GM23338 (cell line): ENCODE measurements around the gene CCDC61. TPM values are rescaled to one million over a fixed set of nuclear protein-coding genes. Genes with fewer than 3 reads are reported as not detected.

Experiments
- ATAC-seq: fragments of 200-7000 bp; cut with Tn5 transposase; 3 replicates; pipeline ENCODE4 v1.9.1; 2020
- DNase-seq: peaks from one replicate; pipeline ENCODE4 v3.0.0-alpha.2; 2015; ENCODE audit warnings: low spot score
- H2AFZ ChIP-seq: fragments of 200-600 bp; sonication (generic); 2 replicates; pipeline ENCODE4 v1.8.0; 2016; ENCODE audit warnings: antibody characterized with exemption, mild to moderate bottlenecking, moderate library complexity
- H3F3A ChIP-seq: fragments of 200-600 bp; sonication (generic); replicated peaks from 2 replicates; pipeline ENCODE4 v1.8.0; 2017; ENCODE audit warnings: antibody characterized with exemption, mixed run types, low read depth
- H3K27ac ChIP-seq: fragments of 200-600 bp; sonication (generic); 2 replicates; pipeline ENCODE4 v1.6.1; 2016; ENCODE audit warnings: low read depth
- H3K27me3 ChIP-seq: fragments of 200-600 bp; sonication (generic); 2 replicates; pipeline ENCODE4 v1.8.0; 2016; ENCODE audit warnings: mild to moderate bottlenecking, mixed run types, moderate library complexity; ENCODE audit not compliant: insufficient read depth
- H3K36me3 ChIP-seq: fragments of 200-600 bp; sonication (generic); 2 replicates; pipeline ENCODE4 v1.8.0; 2016; ENCODE audit warnings: mild to moderate bottlenecking; ENCODE audit not compliant: insufficient read depth
- H3K4me1 ChIP-seq: fragments of 200-600 bp; sonication (generic); 2 replicates; pipeline ENCODE4 v1.8.0; 2016; ENCODE audit warnings: mild to moderate bottlenecking, moderate library complexity; ENCODE audit not compliant: insufficient read depth
- H3K4me2 ChIP-seq: fragments of 200-600 bp; sonication (generic); 2 replicates; pipeline ENCODE4 v1.7.1; 2017; ENCODE audit warnings: mixed run types
- H3K4me3 ChIP-seq: fragments of 200-600 bp; sonication (generic); 2 replicates; pipeline ENCODE4 v1.6.1; 2016; ENCODE audit warnings: mixed run types
- H3K79me2 ChIP-seq: fragments of 200-600 bp; sonication (generic); replicated peaks from 2 replicates; pipeline ENCODE4 v1.8.0; 2017; ENCODE audit warnings: mild to moderate bottlenecking; ENCODE audit not compliant: insufficient read depth
- H3K9me2 ChIP-seq: fragments of 200-600 bp; sonication (generic); 2 replicates; pipeline ENCODE4 v1.8.0; 2017; ENCODE audit not compliant: insufficient read depth
- H4K20me1 ChIP-seq: fragments of 200-600 bp; sonication (generic); replicated peaks from 2 replicates; pipeline ENCODE4 v1.8.0; 2017; ENCODE audit warnings: mild to moderate bottlenecking; ENCODE audit not compliant: insufficient read depth
- H3K27ac Mint-ChIP-seq: 2 replicates; pipeline ENCODE4 v1.8.0; 2020; ENCODE audit warnings: inconsistent platforms, mild to moderate bottlenecking, moderate library complexity, mixed read lengths
- H3K27me3 Mint-ChIP-seq: 3 replicates; pipeline ENCODE4 v1.8.0; 2022; ENCODE audit warnings: low read depth, mild to moderate bottlenecking, moderate library complexity, mixed read lengths, inconsistent platforms; ENCODE audit not compliant: insufficient read depth, poor library complexity
- H3K36me3 Mint-ChIP-seq: 3 replicates; pipeline ENCODE4 v1.8.0; 2021; ENCODE audit warnings: low read depth, mild to moderate bottlenecking, inconsistent platforms, moderate library complexity, mixed read lengths
- H3K4me1 Mint-ChIP-seq: 3 replicates; pipeline ENCODE4 v1.8.0; 2020; ENCODE audit warnings: mild to moderate bottlenecking, inconsistent platforms, mixed read lengths
- H3K4me3 Mint-ChIP-seq: 3 replicates; pipeline ENCODE4 v1.8.0; 2021; ENCODE audit warnings: moderate library complexity, mild to moderate bottlenecking, inconsistent platforms, mixed read lengths
- H3K9me3 Mint-ChIP-seq: 3 replicates; pipeline ENCODE4 v1.8.0; 2020; ENCODE audit warnings: moderate library complexity, mild to moderate bottlenecking, inconsistent platforms, mixed read lengths
- CTCF ChIP-seq, 2 experiments: fragments of 200-600 bp in 1 of 2; sonication (generic) in 1 of 2; conservative IDR thresholded peaks; 2 replicates each; pipeline versions ENCODE4 v1.5.1 to v1.6.1; 2016 to 2017; ENCODE audit warnings: antibody characterized with exemption in 2 of 2, low read depth in 2 of 2, mild to moderate bottlenecking in 2 of 2, moderate library complexity in 1 of 2
- ETS1 ChIP-seq: IDR thresholded peaks from 2 replicates; pipeline ENCODE4 v1.6.1; 2016; ENCODE audit warnings: antibody characterized with exemption
- EZH2 ChIP-seq: fragments of 200-600 bp; sonication (generic); IDR thresholded peaks from one replicate; pipeline ENCODE4 v1.8.0; 2017; ENCODE audit warnings: antibody characterized with exemption, mild to moderate bottlenecking, low read depth; ENCODE audit not compliant: unreplicated experiment
- EZH2phosphoT487 ChIP-seq: fragments of 200-600 bp; sonication (generic); IDR thresholded peaks from one replicate; pipeline ENCODE4 v1.8.1; 2018; ENCODE audit warnings: antibody characterized with exemption; ENCODE audit not compliant: unreplicated experiment
- JUNB ChIP-seq: IDR thresholded peaks from one replicate; pipeline ENCODE4 v1.6.1; 2016; ENCODE audit warnings: antibody characterized with exemption; ENCODE audit not compliant: unreplicated experiment
- POLR2AphosphoS5 ChIP-seq: IDR thresholded peaks from 2 replicates; pipeline ENCODE4 v1.6.1; 2016; ENCODE audit warnings: antibody characterized with exemption, low read depth
- REST ChIP-seq: IDR thresholded peaks from one replicate; pipeline ENCODE4 v1.6.1; 2018; ENCODE audit warnings: antibody characterized with exemption; ENCODE audit not compliant: unreplicated experiment
- ZNF462 ChIP-seq: fragments of 250-450 bp; sonication (Bioruptor Pico); IDR thresholded peaks from 2 replicates; pipeline ENCODE4 v1.5.0; 2020; ENCODE audit warnings: mild to moderate bottlenecking, moderate library complexity
- polyA plus RNA-seq: library from polyadenylated mRNA; unstranded; fragments of >200 nt; fragmentation: Nextera tagmentation; extraction: Ambion mirVana; gene quantifications from 2 replicates; pipeline ENCODE4 v1.2.1, GENCODE V29; 2016
- total RNA-seq: library from RNA; depleted of rRNA; stranded (reverse); fragments of >200 nt; shearing (Covaris generic); gene quantifications from 2 replicates; pipeline ENCODE4 v1.2.3, GENCODE V29; 2014

The CCDC61 gene
- total and polyA plus RNA-seq, 2 experiments from 2014 or later = 9.8 to 22.4 TPM

GRCh38 chr19:46025835-46026234 is 30.6 kb downstream of the CCDC61 start:
- H3K9me3 Mint-ChIP-seq = peaks cover 6% of the 10 kb centered on the region; the same call in 2 of the 3 replicates
- H3K27me3 Mint-ChIP-seq = peaks cover 10% of the 10 kb centered on the region
- H3K27me3 ChIP-seq = no peaks in the 10 kb centered on the region
- no peaks in the 10 kb centered on the region for H3K36me3 ChIP-seq
- H3K79me2 ChIP-seq = no peaks in the 10 kb centered on the region
- H3K27ac Mint-ChIP-seq = no peak overlapping the region
- peaks cover 10% of the 10 kb centered on the region for H3K4me1 ChIP-seq
- H3K27ac ChIP-seq = no peak overlapping the region
- TF ChIP-seq ZNF462 (CRISPR knock-in tag) (no peak), POLR2AphosphoS5 (no peak), EZH2phosphoT487 (no peak)
- H3K4me3 ChIP-seq = no peak overlapping the region
- ATAC-seq = no peak
- peaks cover 21% of the 10 kb centered on the region for H3K4me1 Mint-ChIP-seq
- no peaks in the 10 kb centered on the region; the same call in 1 of the 2 replicates for H4K20me1 ChIP-seq
- no peak overlapping the region for H3K4me2 ChIP-seq
- H2AFZ ChIP-seq = no peak overlapping the region
- peaks cover 9% of the 10 kb centered on the region; the same call in 2 of the 3 replicates for H3K36me3 Mint-ChIP-seq
- H3K4me3 Mint-ChIP-seq = no peak overlapping the region
- no peak for DNase-seq
- H3F3A ChIP-seq = no peaks in the 10 kb centered on the region
- H3K9me2 ChIP-seq = no peaks in the 10 kb centered on the region

GRCh38 chr19:46030812-46031550 is 35.7 kb downstream of the CCDC61 start:
- no peak for DNase-seq
- H3K27me3 ChIP-seq = no peaks in the 10 kb centered on the region
- H3K27ac ChIP-seq = no peak overlapping the region
- H3K36me3 ChIP-seq = no peaks in the 10 kb centered on the region
- H3K9me2 ChIP-seq = no peaks in the 10 kb centered on the region
- Mint-ChIP-seq H3K36me3 (peaks cover 10% of the 10 kb centered on the region; the same call in 2 of the 3 replicates), H3K27me3 (peaks cover 8% of the 10 kb centered on the region), H3K9me3 (peaks cover 7% of the 10 kb centered on the region), H3K4me3 (no peak overlapping the region), H3K4me1 (no peaks in the 10 kb centered on the region), H3K27ac (no peak overlapping the region)
- no peaks in the 10 kb centered on the region for H3K4me1 ChIP-seq
- H2AFZ ChIP-seq = no peak overlapping the region
- no peak overlapping the region for H3K4me3 ChIP-seq
- H3K4me2 ChIP-seq = no peak overlapping the region
- no peaks in the 10 kb centered on the region for H3F3A ChIP-seq
- H3K79me2 ChIP-seq = no peaks in the 10 kb centered on the region
- ATAC-seq = no peak
- no peaks in the 10 kb centered on the region; the same call in 1 of the 2 replicates for H4K20me1 ChIP-seq
- TF ChIP-seq EZH2 = no peak
- TF ChIP-seq REST = no peak
- TF ChIP-seq CTCF (conservative IDR thresholded peaks at IDR 0.05; ENCODE audit: low read depth in 2 of 2) = no peak
- TF ChIP-seq JUNB = no peak
- no peak for TF ChIP-seq ETS1
